OCI-LY1 (cell line): ENCODE results near the gene EFCAB10.

ENCODE experiments used
- EZH2 ChIP-seq: fragments of 200-600 bp; sonication (generic), shearing (Covaris generic); IDR thresholded peaks from 2 replicates; pipeline ENCODE4 v1.8.0; 2017; ENCODE audit warnings: borderline replicate concordance, mixed run types, mild to moderate bottlenecking, antibody characterized with exemption, low read length, moderate library complexity, mixed read lengths
- TF ChIP-seq, protein P1 (sequence below): fragments of 200-600 bp; sonication (generic), shearing (Covaris generic); IDR thresholded peaks from 2 replicates; pipeline ENCODE4 v1.5.1; 2017; ENCODE audit warnings: mild to moderate bottlenecking, antibody characterized with exemption, low read length, moderate library complexity, mixed read lengths

DNA sequence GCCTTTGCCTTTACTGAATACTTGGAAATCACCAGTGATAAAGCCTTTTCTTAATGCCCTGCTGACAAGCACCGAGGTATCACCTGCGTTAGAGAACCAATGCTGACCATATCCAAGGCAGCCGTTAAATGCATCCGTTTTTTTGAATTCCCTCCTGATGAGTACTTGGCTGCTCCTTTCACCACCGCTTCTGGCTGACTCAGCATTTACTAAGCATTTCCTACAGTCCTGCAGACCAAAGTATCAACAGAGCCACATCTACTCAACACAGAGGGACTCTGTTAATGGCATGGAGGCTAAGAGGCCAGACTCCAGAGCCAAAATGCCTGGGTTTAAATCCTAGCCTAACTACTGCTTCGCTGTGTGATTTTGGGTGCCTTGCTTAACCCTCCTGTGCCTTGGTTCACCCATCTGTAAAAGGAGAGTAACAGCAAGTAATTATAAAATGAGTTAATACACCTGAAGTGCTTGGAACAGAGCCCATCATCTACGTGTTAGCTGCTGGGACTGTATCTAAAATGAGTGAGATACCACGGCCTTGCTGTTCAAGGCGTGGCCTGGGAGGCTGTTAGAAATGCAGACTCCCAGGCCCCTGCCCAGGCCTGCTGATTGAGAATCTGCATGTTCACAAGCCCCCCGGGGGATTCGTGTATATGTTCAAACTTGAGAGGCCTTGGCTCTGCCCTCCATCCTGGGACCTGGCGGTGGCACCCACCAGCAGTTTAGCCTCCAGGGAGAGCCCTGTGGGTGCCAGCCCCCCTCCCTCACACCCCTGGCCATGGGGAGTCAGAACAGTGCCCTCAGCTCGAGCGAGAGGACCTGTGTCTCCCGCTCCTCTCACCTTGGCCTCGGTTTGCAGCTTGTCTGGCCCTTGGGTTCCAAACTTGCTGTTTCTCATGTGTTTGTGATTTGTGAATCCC lies 30.8 kb upstream of the EFCAB10 start:
- TF ChIP-seq, protein P1, sequence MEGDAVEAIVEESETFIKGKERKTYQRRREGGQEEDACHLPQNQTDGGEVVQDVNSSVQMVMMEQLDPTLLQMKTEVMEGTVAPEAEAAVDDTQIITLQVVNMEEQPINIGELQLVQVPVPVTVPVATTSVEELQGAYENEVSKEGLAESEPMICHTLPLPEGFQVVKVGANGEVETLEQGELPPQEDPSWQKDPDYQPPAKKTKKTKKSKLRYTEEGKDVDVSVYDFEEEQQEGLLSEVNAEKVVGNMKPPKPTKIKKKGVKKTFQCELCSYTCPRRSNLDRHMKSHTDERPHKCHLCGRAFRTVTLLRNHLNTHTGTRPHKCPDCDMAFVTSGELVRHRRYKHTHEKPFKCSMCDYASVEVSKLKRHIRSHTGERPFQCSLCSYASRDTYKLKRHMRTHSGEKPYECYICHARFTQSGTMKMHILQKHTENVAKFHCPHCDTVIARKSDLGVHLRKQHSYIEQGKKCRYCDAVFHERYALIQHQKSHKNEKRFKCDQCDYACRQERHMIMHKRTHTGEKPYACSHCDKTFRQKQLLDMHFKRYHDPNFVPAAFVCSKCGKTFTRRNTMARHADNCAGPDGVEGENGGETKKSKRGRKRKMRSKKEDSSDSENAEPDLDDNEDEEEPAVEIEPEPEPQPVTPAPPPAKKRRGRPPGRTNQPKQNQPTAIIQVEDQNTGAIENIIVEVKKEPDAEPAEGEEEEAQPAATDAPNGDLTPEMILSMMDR, result no peak
- TF ChIP-seq EZH2, result no peak
